Activated B cell treated with CpG ODN at 0.5 μM for 24 hours (primary cell): Measurements from ENCODE around the gene ADIRF. TPM values are rescaled to one million over a fixed set of nuclear protein-coding genes. Genes with fewer than 3 reads are reported as not detected.
"Not testable (repeated sequence)": the region's sequence is repeated elsewhere in the genome, so short reads cannot be mapped to it uniquely, and the experiment has no call there.

ENCODE experiments used
- ATAC-seq: fragments of 200-7000 bp; cut with Tn5 transposase; one replicate; pipeline ENCODE4 v1.10.0; 2021; ENCODE audit warnings: low read depth, mild to moderate bottlenecking, moderate library complexity
- CTCF ChIA-PET: fragments of 350-600 bp; sonication (Branson Sonifier 250); formaldehyde crosslinking; loops from one replicate; lab custom pipeline; 2021; ENCODE audit warnings: antibody characterized with exemption; lab: Charles Lee
- POLR2A ChIA-PET: fragments of 350-600 bp; sonication (Branson Sonifier 250); formaldehyde crosslinking; loops from one replicate; lab custom pipeline; 2021; ENCODE audit warnings: antibody characterized with exemption; lab: Charles Lee
- DNase-seq: peaks from one replicate; pipeline ENCODE4 v3.0.0; 2022
- H3K27ac Mint-ChIP-seq: one replicate; pipeline ENCODE4 v1.8.0; 2020; ENCODE audit warnings: mixed read lengths
- H3K27me3 Mint-ChIP-seq: one replicate; pipeline ENCODE4 v1.8.0; 2021; ENCODE audit warnings: mixed read lengths
- H3K36me3 Mint-ChIP-seq: one replicate; pipeline ENCODE4 v1.8.0; 2021; ENCODE audit warnings: low read depth, mixed read lengths
- H3K4me1 Mint-ChIP-seq: one replicate; pipeline ENCODE4 v1.8.0; 2021; ENCODE audit warnings: mixed read lengths
- H3K4me3 Mint-ChIP-seq: one replicate; pipeline ENCODE4 v1.8.0; 2020; ENCODE audit warnings: mild to moderate bottlenecking, mixed read lengths
- H3K9me3 Mint-ChIP-seq: one replicate; pipeline ENCODE4 v1.8.0; 2020; ENCODE audit warnings: mixed read lengths
- intact Hi-C: fragments of 100-400 bp; cut with micrococcal nuclease; formaldehyde crosslinking; loops from one replicate; pipeline ENCODE4 v1.15.1; 2024
- total RNA-seq: library from RNA; stranded (reverse); gene quantifications from 2 replicates; pipeline ENCODE4 v1.2.3, GENCODE V29; 2022

ADIRF gene
- total RNA-seq, 1 donor from 2014 or later = 7.9 TPM

DNA sequence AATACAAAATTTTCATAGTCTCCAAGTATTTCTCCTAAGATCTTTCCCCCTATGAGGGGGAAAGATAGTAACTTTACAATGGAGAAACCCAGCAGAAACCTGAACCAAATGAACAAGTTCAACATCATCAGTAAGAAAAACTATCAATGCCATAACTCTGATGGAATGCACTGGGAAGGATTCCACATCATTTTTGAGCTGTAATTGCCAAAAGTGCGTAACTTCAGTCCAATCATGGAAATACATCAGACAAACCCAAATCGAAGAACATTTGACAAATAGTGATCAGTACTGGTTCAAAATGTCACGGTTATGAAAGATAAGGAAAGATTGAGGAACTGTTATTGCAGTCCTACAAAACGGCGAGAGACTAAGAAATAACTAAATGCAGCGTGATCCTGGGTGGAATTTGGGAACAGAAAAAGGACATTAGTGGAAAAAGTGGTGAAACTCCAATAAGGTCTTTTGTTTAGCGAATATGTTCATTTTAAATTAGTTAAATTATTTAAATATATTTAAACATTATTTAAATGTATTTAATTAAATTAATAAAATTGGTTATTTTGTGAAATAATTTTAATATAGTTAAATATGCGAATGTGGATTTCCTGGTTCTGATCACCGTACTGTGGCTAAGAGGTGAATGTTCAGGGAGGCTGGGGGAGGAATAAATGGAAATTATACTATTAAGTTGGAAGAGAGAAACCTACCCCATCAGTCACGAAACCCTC lies 46.9 kb downstream of the ADIRF start:
- H3K4me3 Mint-ChIP-seq, H3K36me3 Mint-ChIP-seq, CTCF ChIA-PET, ATAC-seq, POLR2A ChIA-PET, intact Hi-C loops, DNase-seq, H3K4me1 Mint-ChIP-seq, H3K27ac Mint-ChIP-seq, H3K27me3 Mint-ChIP-seq, H3K9me3 Mint-ChIP-seq: not testable (repeated sequence)

DNA sequence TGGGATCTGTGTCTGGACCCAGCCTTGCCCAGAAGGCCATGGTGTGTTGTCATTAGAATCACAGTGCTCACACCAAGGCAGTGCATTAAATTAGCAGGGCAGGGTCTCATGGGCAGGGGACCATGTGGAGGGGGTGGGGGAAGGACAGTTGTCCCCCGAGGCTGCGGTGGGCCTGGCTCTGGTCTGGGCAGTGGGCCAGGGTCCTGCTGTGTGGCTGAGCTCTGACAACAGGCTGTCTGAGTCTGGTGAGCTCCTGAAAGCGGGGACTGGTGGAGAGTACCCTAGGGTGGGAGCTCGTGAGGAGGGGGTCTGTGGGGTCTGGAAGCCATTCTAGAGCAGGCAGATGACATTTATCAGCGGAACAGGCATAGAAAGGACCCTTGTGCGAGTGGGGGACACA lies 49.8 kb downstream of the ADIRF start:
- ATAC-seq, H3K27ac Mint-ChIP-seq, H3K4me1 Mint-ChIP-seq, H3K36me3 Mint-ChIP-seq, H3K9me3 Mint-ChIP-seq, POLR2A ChIA-PET, H3K27me3 Mint-ChIP-seq, intact Hi-C loops, H3K4me3 Mint-ChIP-seq, DNase-seq, CTCF ChIA-PET: not testable (repeated sequence)

DNA sequence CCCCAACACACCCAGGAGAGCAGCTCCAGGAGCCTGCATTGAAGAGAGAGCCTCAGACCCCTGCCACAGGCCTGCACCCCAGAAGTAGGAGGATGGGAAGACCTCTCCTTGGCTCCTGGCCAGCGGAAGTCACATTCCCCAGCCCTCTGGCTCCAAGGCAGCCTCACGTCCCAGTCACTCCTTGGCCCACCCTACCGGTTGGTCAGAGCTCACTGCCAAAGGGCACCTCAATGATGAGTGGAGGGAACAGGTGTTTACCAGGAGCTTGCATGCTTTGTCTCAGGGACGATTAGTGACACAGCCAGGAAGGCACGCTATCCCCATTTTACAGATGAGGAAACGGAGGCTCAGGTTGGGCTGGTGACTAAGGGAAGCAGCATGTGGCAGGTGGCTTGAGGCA lies 50.8 kb downstream of the ADIRF start:
- H3K27me3 Mint-ChIP-seq, CTCF ChIA-PET, H3K27ac Mint-ChIP-seq, H3K36me3 Mint-ChIP-seq, ATAC-seq, H3K9me3 Mint-ChIP-seq, DNase-seq, H3K4me3 Mint-ChIP-seq, POLR2A ChIA-PET, intact Hi-C loops, H3K4me1 Mint-ChIP-seq: not testable (repeated sequence)

DNA sequence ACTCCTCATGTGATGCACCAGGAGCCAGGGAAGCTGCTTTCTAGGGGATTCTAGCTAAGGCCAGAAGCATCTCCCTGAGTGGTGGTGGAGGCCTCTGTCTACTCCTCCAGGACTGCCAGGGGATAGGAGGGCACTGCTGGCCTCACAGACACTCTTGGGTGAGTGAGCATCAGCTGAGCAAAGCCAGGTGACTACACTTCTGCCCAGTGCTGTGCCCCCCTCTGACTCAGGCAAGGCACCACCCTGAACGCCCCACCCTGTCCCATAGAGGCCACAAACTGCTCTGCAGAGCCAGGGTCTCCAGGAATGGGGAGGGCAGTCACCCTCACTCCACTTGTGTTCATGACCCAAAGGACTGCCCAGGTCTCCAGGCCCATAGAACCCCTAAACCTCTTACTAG lies 51.2 kb downstream of the ADIRF start:
- H3K36me3 Mint-ChIP-seq, intact Hi-C loops, CTCF ChIA-PET, ATAC-seq, H3K27me3 Mint-ChIP-seq, H3K9me3 Mint-ChIP-seq, H3K4me3 Mint-ChIP-seq, H3K27ac Mint-ChIP-seq, DNase-seq, H3K4me1 Mint-ChIP-seq, POLR2A ChIA-PET: not testable (repeated sequence)

DNA sequence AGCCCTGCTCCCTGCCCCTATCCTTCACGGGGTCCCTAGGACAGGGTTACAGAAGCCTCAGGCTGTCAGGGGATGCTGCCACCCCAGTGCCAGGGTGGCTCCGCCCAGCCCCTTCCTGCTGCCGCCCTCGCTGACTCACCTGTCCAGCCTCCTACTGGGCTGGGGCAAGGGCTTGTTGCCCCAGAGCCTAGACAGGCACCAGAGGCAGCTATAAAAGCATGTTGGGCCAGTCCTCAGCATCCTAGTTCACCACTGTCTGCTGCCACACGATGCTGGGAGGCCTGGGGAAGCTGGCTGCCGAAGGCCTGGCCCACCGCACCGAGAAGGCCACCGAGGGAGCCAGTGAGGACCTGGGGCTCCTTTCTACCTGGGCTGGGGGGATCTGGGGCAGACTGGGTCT lies 51.8 kb downstream of the ADIRF start, which contains the start of gene FAM25A:
TSS of gene FAM25A (plus strand) at position 239 of the 400 bp plus-strand sequence. CDS start at position 270, 31 bp downstream.
- H3K4me3 Mint-ChIP-seq, POLR2A ChIA-PET, DNase-seq, CTCF ChIA-PET, H3K27me3 Mint-ChIP-seq, H3K27ac Mint-ChIP-seq, H3K4me1 Mint-ChIP-seq, H3K36me3 Mint-ChIP-seq, intact Hi-C loops, ATAC-seq, H3K9me3 Mint-ChIP-seq: not testable (repeated sequence)

Other genes starting within 250 kb of the ADIRF start
- 10.1 and 11.8 TPM in 2 replicates for gene BMPR1A, start 211.9 kb upstream of the ADIRF start, total RNA-seq
- 0.27 and 0.29 TPM in 2 replicates for gene MMRN2, start 10.9 kb upstream of the ADIRF start, total RNA-seq
- gene SNCG, start 9.9 kb upstream of the ADIRF start, total RNA-seq = not detected in 2 replicates
- gene FAM25A, start 51.8 kb downstream of the ADIRF start, total RNA-seq = not detected in 2 replicates
- 96.5 and 98.4 TPM in 2 replicates for gene GLUD1, start 126.4 kb downstream of the ADIRF start, total RNA-seq
- gene SHLD2, start 126.7 kb downstream of the ADIRF start, total RNA-seq = 29.3 and 29.6 TPM in 2 replicates